22Rv1 (cell line): Measurements from ENCODE around the gene MEX3A.

ENCODE experiments used
- H3K27ac ChIP-seq: fragments of 450-650 bp; 2 replicates; pipeline ENCODE4 v1.5.1; 2017
- CTCF ChIP-seq: fragments of 450-650 bp; IDR thresholded peaks from 2 replicates; pipeline ENCODE4 v1.5.1; 2017; ENCODE audit warnings: mild to moderate bottlenecking
- ZFX ChIP-seq: fragments of 450-650 bp; IDR thresholded peaks from 2 replicates; pipeline ENCODE4 v1.6.1; 2017; ENCODE audit warnings: antibody characterized with exemption, borderline replicate concordance

The MEX3A gene

GRCh38 chr1:156067262-156067661 is 15.0 kb downstream of the MEX3A start:
- TF ChIP-seq CTCF (no peak), ZFX (no peak)
- no peak overlapping the region for H3K27ac ChIP-seq

GRCh38 chr1:156065871-156066270 is 16.4 kb downstream of the MEX3A start:
- TF ChIP-seq CTCF (no peak), ZFX (no peak)
- no peak overlapping the region for H3K27ac ChIP-seq

- TF ChIP-seq CTCF (no peak), ZFX (no peak)
- H3K27ac ChIP-seq, result no peak overlapping the region
These were observed 17.1 kb downstream of the MEX3A start for GRCh38 chr1:156065212-156065611.

- no peak overlapping the region for H3K27ac ChIP-seq
- no peak for TF ChIP-seq ZFX
- no peak for TF ChIP-seq CTCF
These were observed 17.6 kb downstream of the MEX3A start for GRCh38 chr1:156064615-156065014.

GRCh38 chr1:156063997-156064285 is 18.3 kb downstream of the MEX3A start:
- TF ChIP-seq CTCF (no peak), ZFX (no peak)
- H3K27ac ChIP-seq, result no peak overlapping the region

- no peak overlapping the region for H3K27ac ChIP-seq
- TF ChIP-seq ZFX (no peak), CTCF (no peak)
These were observed 20.1 kb downstream of the MEX3A start for GRCh38 chr1:156062189-156062588.

- H3K27ac ChIP-seq, result no peak within 1 kb of the TSS
- TF ChIP-seq CTCF (no peak), ZFX (no peak)
These were observed 21.2 kb downstream of the MEX3A start, which contains the start of gene RAB25 for GRCh38 chr1:156060937-156061636. Gene RAB25, plus strand, starts transcription at chr1:156061160. Its CDS starts 241 bp downstream, at chr1:156061401.
